ENCODE measurements around the gene FAM107B.

Gene FAM107B

DNA sequence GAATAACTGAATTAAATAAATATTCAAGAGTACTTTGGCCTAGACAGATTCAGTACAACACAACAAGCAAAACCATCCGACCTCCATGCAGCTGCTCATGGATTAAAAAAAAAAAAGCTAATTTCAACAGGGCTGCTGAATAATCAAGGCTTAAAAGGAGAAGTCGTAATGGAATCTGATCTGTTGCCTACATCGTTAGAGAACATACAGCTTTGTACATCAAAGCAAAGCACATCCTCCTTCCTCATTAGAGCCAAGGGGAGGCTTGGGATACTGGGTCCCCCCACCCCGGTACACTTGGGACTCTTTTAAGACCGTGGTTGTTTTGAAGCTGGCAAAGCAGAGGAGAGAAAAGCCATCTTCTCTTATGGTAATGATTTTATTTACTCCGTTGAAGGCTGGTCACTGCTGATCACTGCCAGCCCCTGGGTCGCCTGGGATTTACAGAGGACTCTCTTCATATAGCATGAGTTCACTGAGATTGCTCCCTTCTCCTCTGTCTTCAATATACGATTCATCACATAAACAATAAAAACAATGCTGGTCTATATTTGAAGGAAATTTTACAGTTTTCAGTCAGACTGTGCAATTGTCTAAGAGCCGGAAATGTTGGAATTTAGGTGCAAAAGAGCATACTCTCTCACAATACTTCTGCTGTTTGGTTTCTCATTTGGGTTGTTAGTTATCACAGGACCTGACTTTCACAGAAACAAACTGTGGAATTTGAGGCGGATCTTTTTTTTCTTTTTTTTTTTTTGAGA is 148.8 kb downstream of the FAM107B start:
- TF ChIP-seq, protein P1, sequence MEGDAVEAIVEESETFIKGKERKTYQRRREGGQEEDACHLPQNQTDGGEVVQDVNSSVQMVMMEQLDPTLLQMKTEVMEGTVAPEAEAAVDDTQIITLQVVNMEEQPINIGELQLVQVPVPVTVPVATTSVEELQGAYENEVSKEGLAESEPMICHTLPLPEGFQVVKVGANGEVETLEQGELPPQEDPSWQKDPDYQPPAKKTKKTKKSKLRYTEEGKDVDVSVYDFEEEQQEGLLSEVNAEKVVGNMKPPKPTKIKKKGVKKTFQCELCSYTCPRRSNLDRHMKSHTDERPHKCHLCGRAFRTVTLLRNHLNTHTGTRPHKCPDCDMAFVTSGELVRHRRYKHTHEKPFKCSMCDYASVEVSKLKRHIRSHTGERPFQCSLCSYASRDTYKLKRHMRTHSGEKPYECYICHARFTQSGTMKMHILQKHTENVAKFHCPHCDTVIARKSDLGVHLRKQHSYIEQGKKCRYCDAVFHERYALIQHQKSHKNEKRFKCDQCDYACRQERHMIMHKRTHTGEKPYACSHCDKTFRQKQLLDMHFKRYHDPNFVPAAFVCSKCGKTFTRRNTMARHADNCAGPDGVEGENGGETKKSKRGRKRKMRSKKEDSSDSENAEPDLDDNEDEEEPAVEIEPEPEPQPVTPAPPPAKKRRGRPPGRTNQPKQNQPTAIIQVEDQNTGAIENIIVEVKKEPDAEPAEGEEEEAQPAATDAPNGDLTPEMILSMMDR (IDR thresholded peaks at IDR 0.05; ENCODE audit: unreplicated experiment in 3 of 3), result no peak
- Mint-ChIP-seq H3K27ac (peak overlapping the region; percentile 74 to 85 (median 77)), H3K27me3 (ENCODE audit: low read depth) (peaks cover 4% of the 10 kb centered on the region), H3K4me1 (peaks cover 38% of the 10 kb centered on the region), H3K4me3 (peak overlapping the region in 1 of 3 experiments; percentile 22), H3K9me3 (no peaks in the 10 kb centered on the region), H3K36me3 (ENCODE audit: low read depth) (no peaks in the 10 kb centered on the region)

- Mint-ChIP-seq H3K4me3 (peak overlapping the region in 1 of 3 experiments; percentile 8), H3K9me3 (no peaks in the 10 kb centered on the region), H3K4me1 (peaks cover 39% of the 10 kb centered on the region), H3K27ac (peak overlapping the region; percentile 74 to 85 (median 77)), H3K27me3 (ENCODE audit: low read depth) (peaks cover 4% of the 10 kb centered on the region), H3K36me3 (ENCODE audit: low read depth) (no peaks in the 10 kb centered on the region)
- TF ChIP-seq, protein P1 (IDR thresholded peaks at IDR 0.05; ENCODE audit: unreplicated experiment in 3 of 3), result no peak
These were observed 149.5 kb downstream of the FAM107B start for GRCh38 chr10:14625192-14625631.

DNA sequence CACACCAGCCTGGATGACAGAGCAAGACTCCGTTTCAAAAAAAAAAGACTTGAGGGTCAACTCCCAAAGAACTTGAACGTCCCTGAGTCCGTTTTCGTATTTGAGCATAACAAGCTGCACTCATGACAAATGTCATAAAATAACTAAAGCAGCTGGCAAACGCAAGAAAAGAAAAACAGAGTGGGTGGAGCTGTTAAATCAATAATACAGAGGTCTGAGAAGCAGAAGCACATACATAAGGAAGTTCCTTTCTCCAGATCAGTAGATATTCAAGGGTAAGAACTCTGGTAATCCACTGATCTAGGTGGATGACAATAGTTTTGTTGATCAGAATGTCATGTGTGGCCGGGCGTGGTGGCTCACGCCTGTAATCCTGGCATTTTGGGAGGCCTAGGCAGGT is 150.1 kb downstream of the FAM107B start:
- no peaks in the 10 kb centered on the region for H3K36me3 Mint-ChIP-seq (ENCODE audit: low read depth)
- peaks cover 39% of the 10 kb centered on the region for H3K4me1 Mint-ChIP-seq
- TF ChIP-seq, protein P1 (IDR thresholded peaks at IDR 0.05; ENCODE audit: unreplicated experiment in 3 of 3), result no peak
- H3K4me3 Mint-ChIP-seq, result no peak overlapping the region
- H3K27me3 Mint-ChIP-seq (ENCODE audit: low read depth), result peaks cover 4% of the 10 kb centered on the region
- H3K27ac Mint-ChIP-seq, result peak overlapping the region in 2 of 3 experiments; percentile 22 to 77
- H3K9me3 Mint-ChIP-seq, result no peaks in the 10 kb centered on the region

GRCh38 chr10:14623931-14624330 is 150.8 kb downstream of the FAM107B start:
- no peaks in the 10 kb centered on the region for H3K9me3 Mint-ChIP-seq
- H3K27me3 Mint-ChIP-seq (ENCODE audit: low read depth), result peaks cover 4% of the 10 kb centered on the region
- TF ChIP-seq, protein P1 (IDR thresholded peaks at IDR 0.05; ENCODE audit: unreplicated experiment in 3 of 3), result no peak
- no peak overlapping the region for H3K27ac Mint-ChIP-seq
- peaks cover 39% of the 10 kb centered on the region for H3K4me1 Mint-ChIP-seq
- no peaks in the 10 kb centered on the region for H3K36me3 Mint-ChIP-seq (ENCODE audit: low read depth)
- no peak overlapping the region for H3K4me3 Mint-ChIP-seq

GRCh38 chr10:14621037-14621436 is 153.7 kb downstream of the FAM107B start:
- Mint-ChIP-seq H3K27me3 (ENCODE audit: low read depth) (peaks cover 22% of the 10 kb centered on the region), H3K9me3 (no peaks in the 10 kb centered on the region), H3K4me3 (no peak overlapping the region), H3K4me1 (peaks cover 41% of the 10 kb centered on the region), H3K27ac (peak overlapping the region; percentile 55 to 68 (median 58)), H3K36me3 (ENCODE audit: low read depth) (no peaks in the 10 kb centered on the region)
- TF ChIP-seq, protein P1 (IDR thresholded peaks at IDR 0.05; ENCODE audit: unreplicated experiment in 3 of 3), result no peak

DNA sequence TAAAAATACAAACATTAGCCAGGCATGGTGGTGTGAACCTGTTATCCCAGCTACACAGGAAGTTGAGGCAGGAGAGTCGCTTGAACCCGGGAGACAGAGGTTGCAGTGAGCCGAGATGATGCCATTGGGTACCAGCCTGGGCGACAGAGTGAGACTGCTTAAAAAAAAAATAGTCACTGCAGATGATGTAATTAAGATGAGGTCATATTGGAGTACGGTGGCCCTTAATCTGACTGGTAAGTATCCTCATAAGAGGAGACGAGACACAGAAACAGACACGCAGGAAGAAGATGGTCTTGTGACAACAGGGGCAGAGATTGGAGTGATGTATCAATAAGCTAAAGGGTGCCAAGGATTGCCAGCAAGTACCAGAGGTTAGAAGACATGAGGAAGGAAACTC is 156.0 kb downstream of the FAM107B start:
- H3K27ac Mint-ChIP-seq, result peak overlapping the region in 1 of 3 experiments; percentile 4
- H3K9me3 Mint-ChIP-seq, result no peaks in the 10 kb centered on the region
- TF ChIP-seq, protein P1 (IDR thresholded peaks at IDR 0.05; ENCODE audit: unreplicated experiment in 3 of 3), result no peak
- no peak overlapping the region for H3K4me3 Mint-ChIP-seq
- peaks cover 24% of the 10 kb centered on the region for H3K27me3 Mint-ChIP-seq (ENCODE audit: low read depth)
- H3K4me1 Mint-ChIP-seq, result peaks cover 25% of the 10 kb centered on the region
- no peaks in the 10 kb centered on the region for H3K36me3 Mint-ChIP-seq (ENCODE audit: low read depth)

All from nephron (organoid).